Esophagus muscularis mucosa (tissue), 4 donors: Measurements from ENCODE around the gene MAN1A1. TPM values are rescaled to one million over a fixed set of nuclear protein-coding genes. Genes with fewer than 3 reads are reported as not detected.

ENCODE experiments used
- DNase-seq: peaks from one replicate; pipeline ENCODE4 v3.0.0-alpha.2; 2017; ENCODE audit errors: extremely low spot score
- H3K27ac ChIP-seq, 4 donors: fragments of 200-600 bp; sonication (generic); replicated peaks in 1 of 4; 1 replicate in 3 of 4; 2 replicates in 1 of 4; pipeline ENCODE4 v1.5.1; 2016 to 2019; ENCODE audit warnings: mild to moderate bottlenecking in 1 of 4
- H3K27me3 ChIP-seq, 4 donors: fragments of 200-600 bp; sonication (generic); one replicate each; pipeline versions ENCODE4 v1.5.1 to v1.6.0; 2016 to 2019
- H3K36me3 ChIP-seq, 4 donors: fragments of 200-600 bp; sonication (generic); one replicate each; pipeline ENCODE4 v1.5.1; 2016 to 2019
- H3K4me1 ChIP-seq, 4 donors: fragments of 200-600 bp; sonication (generic); one replicate each; pipeline ENCODE4 v1.5.1; 2016 to 2019
- H3K4me3 ChIP-seq, 4 donors: fragments of 200-600 bp; sonication (generic); 1 replicate in 2 of 4; 2 replicates in 2 of 4; pipeline ENCODE4 v1.5.1; 2016 to 2019; ENCODE audit warnings: mild to moderate bottlenecking in 4 of 4, moderate library complexity in 1 of 4
- H3K9me3 ChIP-seq, 4 donors: fragments of 200-600 bp; sonication (generic); 1 replicate in 3 of 4; 2 replicates in 1 of 4; pipeline ENCODE4 v1.5.1; 2016 to 2019
- EP300 ChIP-seq: sonication (generic); formaldehyde crosslinking; IDR thresholded peaks from one replicate; pipeline ENCODE4 v1.6.1; 2017; ENCODE audit warnings: antibody characterized with exemption
- POLR2A ChIP-seq: fragments of 450-650 bp; IDR thresholded peaks from one replicate; pipeline ENCODE4 v1.6.1; 2017; ENCODE audit warnings: antibody characterized with exemption, moderate library complexity, mild to moderate bottlenecking, low read depth
- POLR2AphosphoS5 ChIP-seq, 2 donors: sonication (generic); formaldehyde crosslinking; IDR thresholded peaks; one replicate each; pipeline ENCODE4 v1.6.1; 2017; ENCODE audit warnings: antibody characterized with exemption in 2 of 2
- WGBS: methylation state at CpG from one replicate; pipeline ENCODE4 v1.1.5; 2018; 5-methylcytosine and 5-hydroxymethylcytosine counted together
- intact Hi-C: fragments of 100-400 bp; cut with DNase I; formaldehyde crosslinking; loops from one replicate; pipeline ENCODE4 v1.15.1; 2023
- total RNA-seq, 4 donors: library from RNA; depleted of rRNA; stranded (reverse); fragments of >200 nt; gene quantifications; one replicate each; pipeline versions ENCODE4 v1.1.0 to v1.2.1, GENCODE V29; 2016
- TF ChIP-seq, protein P1 (sequence below), 3 experiments: fragments of 200-600 bp in 2 of 3; fragments of 450-650 bp in 1 of 3; sonication (generic) in 2 of 3; IDR thresholded peaks; one replicate each; pipeline ENCODE4 v1.5.1; 2017 to 2019; ENCODE audit warnings: antibody characterized with exemption in 3 of 3, mild to moderate bottlenecking in 2 of 3, moderate library complexity in 1 of 3

MAN1A1 gene
- total RNA-seq, 4 donors from 2014 or later: 79.4 to 125 (median 101) TPM

DNA sequence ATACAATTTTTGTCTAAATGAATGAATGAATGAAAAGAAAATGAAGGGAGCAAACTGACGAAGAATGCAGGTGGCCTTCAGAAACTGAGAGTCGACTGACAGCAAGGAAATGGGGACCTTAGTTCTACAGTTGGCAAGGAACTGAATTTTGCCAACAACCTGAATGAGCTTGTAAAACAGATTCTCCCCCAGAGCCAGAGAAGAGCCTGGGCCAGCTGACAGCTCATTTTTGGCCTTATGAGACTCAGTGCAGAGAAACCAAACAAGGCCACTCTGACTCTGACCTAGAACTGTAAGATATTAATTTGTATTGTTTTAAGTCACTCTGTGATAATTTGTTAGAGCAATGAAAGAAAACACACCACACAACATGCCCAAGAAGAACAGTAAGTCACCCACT is 21.8 kb downstream of the MAN1A1 start:
- intact Hi-C loops: no loop called here
- Histone ChIP-seq H3K36me3 (peaks cover 0 to 11% (median 5%) of the 10 kb centered on the region in 4 donors), H3K9me3 (no peaks in the 10 kb centered on the region), H3K4me1 (peaks cover 0 to 54% (median 32%) of the 10 kb centered on the region in 4 donors), H3K27ac (no peak overlapping the region), H3K27me3 (no peaks in the 10 kb centered on the region), H3K4me3 (no peak overlapping the region)
- DNase-seq: no peak
- TF ChIP-seq POLR2A: no peak
- no peak for TF ChIP-seq POLR2AphosphoS5 (IDR thresholded peaks at IDR 0.05)
- TF ChIP-seq, protein P1, sequence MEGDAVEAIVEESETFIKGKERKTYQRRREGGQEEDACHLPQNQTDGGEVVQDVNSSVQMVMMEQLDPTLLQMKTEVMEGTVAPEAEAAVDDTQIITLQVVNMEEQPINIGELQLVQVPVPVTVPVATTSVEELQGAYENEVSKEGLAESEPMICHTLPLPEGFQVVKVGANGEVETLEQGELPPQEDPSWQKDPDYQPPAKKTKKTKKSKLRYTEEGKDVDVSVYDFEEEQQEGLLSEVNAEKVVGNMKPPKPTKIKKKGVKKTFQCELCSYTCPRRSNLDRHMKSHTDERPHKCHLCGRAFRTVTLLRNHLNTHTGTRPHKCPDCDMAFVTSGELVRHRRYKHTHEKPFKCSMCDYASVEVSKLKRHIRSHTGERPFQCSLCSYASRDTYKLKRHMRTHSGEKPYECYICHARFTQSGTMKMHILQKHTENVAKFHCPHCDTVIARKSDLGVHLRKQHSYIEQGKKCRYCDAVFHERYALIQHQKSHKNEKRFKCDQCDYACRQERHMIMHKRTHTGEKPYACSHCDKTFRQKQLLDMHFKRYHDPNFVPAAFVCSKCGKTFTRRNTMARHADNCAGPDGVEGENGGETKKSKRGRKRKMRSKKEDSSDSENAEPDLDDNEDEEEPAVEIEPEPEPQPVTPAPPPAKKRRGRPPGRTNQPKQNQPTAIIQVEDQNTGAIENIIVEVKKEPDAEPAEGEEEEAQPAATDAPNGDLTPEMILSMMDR (IDR thresholded peaks at IDR 0.05): no peak
- TF ChIP-seq EP300: no peak
- WGBS: 81% methylated on average over 2 of the region's 2 CpGs

DNA sequence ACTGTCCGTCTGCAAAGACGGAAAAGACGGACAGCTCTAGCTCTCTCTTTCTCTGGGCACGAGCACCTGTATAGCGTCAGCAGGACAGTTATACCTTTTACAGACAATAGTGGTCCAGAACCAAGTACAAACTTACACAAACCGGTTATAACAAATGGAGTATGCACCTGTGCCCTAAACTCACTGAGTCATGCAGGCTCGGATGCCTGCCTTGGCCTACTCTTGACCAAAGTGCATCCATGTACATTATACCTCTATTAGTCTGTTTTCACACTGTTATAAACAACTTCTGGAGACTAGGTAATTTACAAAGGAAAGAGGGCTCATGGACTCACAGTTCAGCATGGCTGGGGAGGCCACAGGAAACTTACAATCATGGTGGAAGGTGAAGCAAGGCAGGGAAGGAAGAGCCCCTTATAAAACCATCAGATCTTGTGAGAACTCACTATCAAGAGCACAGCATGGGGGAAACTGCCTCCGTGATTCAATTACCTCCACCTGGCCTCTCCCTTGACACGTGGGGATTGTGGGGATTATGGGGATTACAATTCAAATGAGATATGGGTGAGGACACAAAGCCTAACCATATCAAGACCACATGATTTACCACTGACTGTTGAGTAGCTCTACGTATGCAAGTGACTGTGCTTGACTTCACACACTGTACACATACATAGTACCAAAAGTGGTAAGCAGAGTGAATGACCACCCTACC is 23.1 kb downstream of the MAN1A1 start:
- Histone ChIP-seq H3K27me3 (no peaks in the 10 kb centered on the region), H3K27ac (no peak overlapping the region), H3K4me3 (no peak overlapping the region), H3K36me3 (peaks cover 0 to 11% (median 3%) of the 10 kb centered on the region in 4 donors), H3K4me1 (peaks cover 0 to 40% (median 34%) of the 10 kb centered on the region in 4 donors), H3K9me3 (no peaks in the 10 kb centered on the region)
- intact Hi-C loops: no loop called here
- TF ChIP-seq, protein P1 (IDR thresholded peaks at IDR 0.05): no peak
- TF ChIP-seq POLR2A (no peak), POLR2AphosphoS5 (IDR thresholded peaks at IDR 0.05) (no peak), EP300 (no peak)
- 88% methylated on average over 10 of the region's 10 CpGs for WGBS
- no peak for DNase-seq

DNA sequence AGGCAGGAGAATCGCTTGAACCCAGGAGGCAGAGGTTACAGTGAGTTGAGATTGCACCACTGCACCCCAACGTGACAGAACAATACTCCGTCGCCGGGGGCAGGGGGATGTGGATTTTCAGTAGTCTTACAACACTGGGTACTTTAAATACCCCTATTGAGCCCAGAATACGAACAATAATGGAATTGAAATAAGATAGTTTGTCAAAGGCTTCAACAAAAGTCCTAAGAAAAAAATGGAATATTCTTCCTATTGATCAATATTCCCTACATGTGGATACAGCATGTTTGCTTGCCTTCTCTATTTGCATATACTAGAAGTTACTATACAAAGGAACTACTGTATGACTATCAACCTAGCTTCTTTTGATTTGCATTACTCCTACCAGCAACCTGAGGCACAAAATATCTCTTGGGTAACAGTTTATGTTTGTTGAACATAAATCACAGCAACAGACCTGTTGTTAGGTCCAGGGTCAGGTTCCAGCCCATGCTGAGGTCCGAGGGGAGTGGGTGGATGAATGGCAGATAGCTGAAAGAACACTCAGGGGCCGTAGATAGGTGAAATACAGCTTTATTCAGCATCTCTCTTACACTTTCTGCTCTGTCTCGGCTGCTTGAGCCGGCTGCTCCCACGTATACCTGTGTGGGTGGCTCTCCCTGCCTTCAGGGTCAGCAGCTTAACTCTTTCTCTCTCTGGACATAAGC is 23.8 kb downstream of the MAN1A1 start:
- no peaks in the 10 kb centered on the region for H3K9me3 ChIP-seq
- TF ChIP-seq POLR2A (no peak), POLR2AphosphoS5 (IDR thresholded peaks at IDR 0.05) (no peak), EP300 (no peak)
- TF ChIP-seq, protein P1 (IDR thresholded peaks at IDR 0.05): no peak
- WGBS: 95% methylated on average over 11 of the region's 11 CpGs
- H3K4me1 ChIP-seq: peaks cover 0 to 38% (median 34%) of the 10 kb centered on the region in 4 donors
- no peak overlapping the region for H3K4me3 ChIP-seq
- H3K27me3 ChIP-seq: no peaks in the 10 kb centered on the region
- intact Hi-C loops: no loop called here
- H3K27ac ChIP-seq: no peak overlapping the region
- peaks cover 0 to 11% (median 0%) of the 10 kb centered on the region in 4 donors for H3K36me3 ChIP-seq
- no peak for DNase-seq

DNA sequence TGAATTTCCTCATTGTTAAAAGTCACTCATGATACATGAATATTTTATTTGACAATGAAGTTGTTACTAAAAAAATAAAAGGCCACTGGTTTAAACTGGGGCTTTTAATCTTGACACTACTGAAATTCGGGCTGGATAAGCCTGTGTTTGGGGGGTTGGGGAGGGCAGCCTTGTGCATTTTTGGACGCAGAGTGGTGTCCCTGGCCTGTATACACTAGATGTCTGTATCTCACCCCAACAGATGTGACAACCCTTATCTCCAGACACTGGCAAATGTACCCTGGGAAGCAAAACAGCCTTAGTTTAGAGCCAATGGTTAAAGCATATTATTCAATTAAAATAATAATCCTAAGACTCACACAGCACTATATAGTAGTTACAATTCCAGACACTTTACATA is 24.8 kb downstream of the MAN1A1 start:
- TF ChIP-seq POLR2A (no peak), EP300 (no peak), POLR2AphosphoS5 (IDR thresholded peaks at IDR 0.05) (no peak)
- TF ChIP-seq, protein P1 (IDR thresholded peaks at IDR 0.05): no peak
- Histone ChIP-seq H3K27ac (no peak overlapping the region), H3K4me1 (peaks cover 0 to 39% (median 35%) of the 10 kb centered on the region in 4 donors), H3K9me3 (no peaks in the 10 kb centered on the region), H3K36me3 (peaks cover 0 to 11% (median 0%) of the 10 kb centered on the region in 4 donors), H3K4me3 (no peak overlapping the region), H3K27me3 (no peaks in the 10 kb centered on the region)
- WGBS: 72% methylated on average over 2 of the region's 2 CpGs
- DNase-seq: no peak
- intact Hi-C loops: no loop called here
